ENCODE data around the gene FIZ1.

DNA sequence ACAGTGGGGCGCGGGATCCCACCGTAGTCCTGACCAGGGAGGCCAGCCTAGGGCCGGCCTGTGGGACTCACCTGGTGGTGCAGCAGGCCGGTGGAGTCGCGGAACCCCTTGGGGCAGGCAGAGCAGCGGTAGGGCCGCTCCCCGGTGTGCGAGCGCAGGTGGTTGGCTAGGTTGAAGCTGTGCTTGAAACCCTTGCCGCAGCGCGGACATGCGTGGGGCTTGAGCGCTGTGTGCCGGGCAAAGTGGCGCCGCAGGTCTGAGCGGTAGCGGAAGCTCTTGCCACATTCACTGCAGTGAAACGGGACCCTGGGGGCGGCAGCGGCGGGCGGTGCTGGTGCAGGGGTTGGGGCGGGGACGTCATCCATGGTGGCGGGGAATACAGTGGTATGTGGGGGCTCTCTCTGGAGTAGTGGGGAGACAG is 1.8 kb downstream of the FIZ1 start:
- TF ChIP-seq CTCF (IDR thresholded peaks at IDR 0.05; ENCODE audit: low read depth, low read length, missing input control) = no peak
- no peak for TF ChIP-seq TAF1 (conservative IDR thresholded peaks at IDR 0.05)

Measured in liver (tissue), 3 donors.